ENCODE data around the gene ASIC3.

ASIC3 gene

GRCh38 chr7:151085329-151085690, 37.0 kb downstream of the ASIC3 start:
- FAIRE-seq: no peak
- no peak for DNase-seq (ENCODE audit: low spot score)

- peak; percentile 65 for DNase-seq (ENCODE audit: low spot score)
- no peak for FAIRE-seq
These were observed 37.6 kb downstream of the ASIC3 start, which contains the start of gene AGAP3 for GRCh38 chr7:151085691-151086620. TSS of gene AGAP3 (plus strand) at chr7:151086475. CDS start at chr7:151086742, 267 bp downstream.

DNA sequence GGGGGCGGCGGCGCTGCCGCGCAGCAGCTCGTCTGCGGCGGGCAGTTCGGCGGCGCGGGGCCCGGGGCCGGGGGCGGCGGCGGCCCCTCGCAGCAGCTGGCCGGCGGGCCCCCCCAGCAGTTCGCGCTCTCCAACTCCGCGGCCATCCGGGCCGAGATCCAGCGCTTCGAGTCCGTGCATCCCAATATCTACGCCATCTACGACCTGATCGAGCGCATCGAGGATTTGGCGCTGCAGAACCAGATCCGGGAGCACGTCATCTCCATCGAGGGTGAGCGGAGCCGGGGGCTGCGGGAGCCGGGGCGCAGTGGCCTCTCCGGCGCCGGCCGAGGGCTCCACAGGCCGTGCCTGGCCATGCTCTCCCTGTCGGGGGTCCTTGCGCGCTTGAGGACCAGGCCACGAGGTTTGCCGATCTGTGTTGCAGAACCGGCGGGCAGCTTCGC, 38.5 kb downstream of the ASIC3 start:
- DNase-seq (ENCODE audit: low spot score): no peak

GRCh38 chr7:151087245-151088018, 39.1 kb downstream of the ASIC3 start:
- DNase-seq (ENCODE audit: low spot score) (no peak), FAIRE-seq (no peak)

More for the DNA sequence above, 38.5 kb downstream of the ASIC3 start:
- no peak for FAIRE-seq

GRCh38 chr7:151088019-151088855, 39.9 kb downstream of the ASIC3 start:
- no peak for DNase-seq (ENCODE audit: low spot score)

DNA sequence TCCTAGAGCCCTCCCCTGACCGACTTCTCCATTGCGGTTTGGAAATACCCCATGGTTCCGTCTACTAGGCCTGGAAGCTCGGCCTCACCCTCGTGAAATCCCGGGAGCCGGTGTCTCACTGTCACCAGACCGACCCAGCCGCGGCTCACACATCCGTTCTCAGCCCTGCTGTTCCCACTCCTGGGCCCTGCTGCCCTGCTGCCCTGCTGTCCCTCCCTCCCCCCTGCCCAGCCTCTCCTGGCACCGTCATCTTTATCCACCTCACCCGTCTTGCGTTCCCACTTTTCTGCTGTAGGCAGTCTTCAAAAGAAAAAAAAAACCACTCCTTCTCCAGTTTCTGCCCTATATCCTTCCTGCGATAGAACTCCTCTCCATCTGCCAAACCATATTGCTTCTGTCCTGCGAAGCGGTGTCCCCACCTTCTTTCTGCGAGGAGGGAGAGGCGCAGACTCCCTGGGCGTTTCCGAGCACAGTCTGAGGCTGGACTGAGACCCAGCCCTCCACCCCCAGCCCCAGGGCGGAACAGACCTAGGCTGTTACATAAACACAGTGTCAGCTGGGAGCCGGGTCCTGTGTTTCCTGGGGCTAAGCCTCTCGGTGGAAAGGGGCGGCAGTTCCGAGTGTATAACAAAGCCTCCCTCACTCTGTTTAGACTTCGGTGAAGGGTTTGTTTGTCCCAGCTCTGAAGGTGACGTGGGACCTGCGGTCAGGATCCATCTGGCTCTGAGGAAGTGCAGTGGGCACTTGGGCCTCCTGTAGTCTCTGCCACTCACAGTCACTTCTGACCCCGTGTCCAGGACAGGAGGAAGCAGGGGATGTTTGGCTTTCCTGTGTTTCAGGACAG, 40.7 kb downstream of the ASIC3 start:
- DNase-seq (ENCODE audit: low spot score): no peak
- FAIRE-seq: no peak

More at GRCh38 chr7:151088019-151088855, 39.9 kb downstream of the ASIC3 start:
- no peak for FAIRE-seq

DNA sequence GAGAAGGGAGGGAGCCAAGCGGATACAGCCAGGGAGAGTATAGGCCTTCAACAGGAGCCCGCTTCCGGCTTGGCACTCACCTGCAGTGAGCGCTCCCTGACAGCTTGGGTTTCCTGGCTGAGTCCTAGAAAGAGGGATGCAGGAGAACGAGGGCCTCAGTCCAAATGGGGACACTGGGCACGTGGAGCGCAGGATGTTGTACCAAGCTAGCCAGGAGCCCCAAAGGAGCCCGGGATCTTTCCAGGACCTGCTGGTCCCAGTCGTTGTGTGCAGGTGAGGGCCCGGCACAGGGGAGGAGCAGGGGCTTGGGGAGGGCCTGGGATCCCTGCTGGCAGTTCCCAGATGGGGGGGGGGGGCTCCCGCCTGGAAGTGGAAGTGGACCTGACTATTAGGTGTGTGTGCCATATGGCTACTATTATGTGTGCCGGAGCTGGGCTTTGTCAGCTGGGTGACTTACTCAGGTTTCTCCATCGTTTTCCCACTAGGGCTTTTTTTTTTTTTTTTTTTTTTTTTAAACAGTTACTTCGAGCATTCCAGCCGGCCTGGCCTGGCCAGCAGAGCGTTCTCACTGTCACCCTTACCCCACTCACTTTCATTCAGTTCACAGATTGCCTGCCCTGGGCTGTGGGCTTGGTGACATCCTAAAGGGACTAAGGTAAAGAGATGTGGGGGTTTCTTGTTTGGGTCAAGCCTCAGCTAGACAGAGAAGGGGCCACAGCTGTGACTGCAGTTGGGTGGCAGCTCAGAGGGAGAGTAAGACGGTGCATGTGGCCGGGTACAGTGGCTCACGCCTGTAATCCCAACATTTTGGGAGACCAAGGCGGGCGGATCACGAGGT, 41.8 kb downstream of the ASIC3 start:
- DNase-seq (ENCODE audit: low spot score) (no peak), FAIRE-seq (no peak)

GRCh38 chr7:151091003-151091402, 42.7 kb downstream of the ASIC3 start:
- DNase-seq (ENCODE audit: low spot score) (no peak), FAIRE-seq (no peak)

DNA sequence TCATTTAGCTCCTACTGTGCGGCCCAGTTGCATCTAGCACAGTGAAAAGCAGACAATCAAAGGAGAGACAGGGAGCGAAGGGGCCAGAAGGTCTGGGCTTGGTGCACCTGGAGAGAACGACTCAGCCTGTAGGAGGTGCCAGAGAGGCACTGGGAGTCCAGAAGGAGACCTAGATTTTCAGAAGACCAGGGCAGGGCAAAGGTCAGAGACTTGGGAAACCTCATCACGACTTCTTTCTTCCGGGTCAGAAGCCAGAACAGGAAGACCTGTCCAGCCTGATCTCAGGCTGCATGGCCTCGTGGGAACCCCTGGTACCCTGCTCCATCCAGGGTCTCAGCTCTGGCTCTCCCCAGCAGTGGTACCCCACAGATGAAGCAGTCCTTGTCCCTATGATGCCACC, 43.1 kb downstream of the ASIC3 start:
- DNase-seq (ENCODE audit: low spot score) (no peak), FAIRE-seq (no peak)

GRCh38 chr7:151091988-151092387, 43.7 kb downstream of the ASIC3 start:
- DNase-seq (ENCODE audit: low spot score): no peak
- no peak for FAIRE-seq

- FAIRE-seq: no peak
These were observed 45.4 kb downstream of the ASIC3 start for GRCh38 chr7:151093748-151094147.

DNA sequence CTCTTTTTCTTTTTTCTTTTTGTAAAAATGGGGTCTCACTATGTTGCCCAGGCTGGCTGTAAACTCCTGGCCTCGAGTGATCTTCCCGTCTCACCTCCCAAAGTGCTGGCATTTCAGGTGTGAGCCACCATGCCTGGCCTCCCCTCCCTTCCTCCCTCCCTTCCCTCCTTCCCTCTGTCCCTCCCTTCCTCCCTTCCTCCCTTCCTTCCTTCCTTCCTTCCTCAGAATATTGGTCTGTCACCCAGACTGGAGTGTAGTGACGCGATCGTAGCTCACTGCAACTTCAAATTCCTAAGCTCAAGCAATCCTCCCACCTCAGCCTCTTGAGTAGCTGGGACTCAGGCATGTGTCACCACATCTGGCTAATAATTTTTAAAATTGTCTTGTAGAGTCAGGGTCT, 46.3 kb downstream of the ASIC3 start:
- DNase-seq (ENCODE audit: low spot score): no peak

More at GRCh38 chr7:151093748-151094147, 45.4 kb downstream of the ASIC3 start:
- no peak for DNase-seq (ENCODE audit: low spot score)

GRCh38 chr7:151095123-151095797, 46.9 kb downstream of the ASIC3 start:
- DNase-seq (ENCODE audit: low spot score): no peak
- no peak for FAIRE-seq

More for the DNA sequence above, 46.3 kb downstream of the ASIC3 start:
- no peak for FAIRE-seq

- FAIRE-seq (no peak), DNase-seq (ENCODE audit: low spot score) (no peak)
These were observed 47.6 kb downstream of the ASIC3 start for GRCh38 chr7:151095828-151096475.

DNA sequence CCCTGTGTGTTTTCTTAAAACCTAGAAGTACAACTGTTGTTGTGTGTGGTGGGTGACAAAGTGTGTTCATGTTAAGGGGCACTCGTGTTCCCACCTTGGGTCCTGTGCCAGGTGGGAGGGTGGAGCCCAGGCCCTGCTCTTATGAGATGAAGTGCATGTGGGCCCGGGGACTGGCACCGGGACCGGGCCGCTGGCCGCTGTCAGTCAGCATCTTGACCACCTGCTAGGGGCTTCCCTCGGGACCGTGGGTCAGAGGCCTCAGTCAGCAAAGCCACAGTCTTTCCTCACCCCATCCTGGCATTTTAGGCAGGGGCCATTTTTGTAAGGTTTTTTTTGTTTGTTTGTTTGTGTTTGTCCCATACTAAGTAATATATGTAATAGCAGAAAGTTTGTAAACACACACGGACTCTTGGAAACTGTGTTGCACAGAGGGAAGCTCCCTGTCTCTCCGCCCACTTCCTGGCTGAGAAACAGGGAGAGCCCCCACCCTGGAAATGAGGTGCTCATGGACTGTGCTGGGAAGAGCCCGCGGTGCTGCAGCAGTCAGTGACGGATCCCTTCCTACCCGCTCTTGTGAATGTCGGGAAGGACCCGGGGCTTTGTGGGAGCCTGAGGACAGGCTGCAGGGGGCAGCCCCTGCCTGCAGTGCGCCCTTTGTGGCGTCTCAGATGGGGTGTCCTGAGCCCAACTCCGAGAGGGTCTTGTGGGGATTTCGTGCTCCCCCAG, 51.3 kb downstream of the ASIC3 start:
- FAIRE-seq: no peak
- no peak for DNase-seq (ENCODE audit: low spot score)

DNA sequence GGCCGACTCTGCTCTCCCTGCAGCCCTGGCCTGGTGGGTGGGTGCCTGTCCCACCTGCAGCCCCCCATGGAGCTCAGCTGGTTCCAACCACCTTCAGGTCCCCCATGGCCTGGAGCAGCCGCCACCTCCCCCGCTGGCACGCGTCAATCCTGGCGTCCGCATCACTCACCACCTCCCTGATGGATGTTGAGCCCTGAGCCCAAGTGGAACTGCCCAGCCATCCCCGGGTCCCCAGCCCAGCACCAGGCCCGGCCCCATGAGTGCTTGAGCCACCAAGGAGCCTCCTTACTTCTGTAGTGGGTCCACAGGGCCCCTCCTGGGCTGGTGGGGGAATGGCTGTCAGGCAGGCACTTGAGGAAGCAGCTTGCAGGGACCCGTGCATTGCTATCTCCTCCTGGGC, 52.6 kb downstream of the ASIC3 start:
- no peak for DNase-seq (ENCODE audit: low spot score)
- FAIRE-seq: no peak

GRCh38 chr7:151101621-151102396, 53.5 kb downstream of the ASIC3 start:
- DNase-seq (ENCODE audit: low spot score): no peak
- FAIRE-seq: no peak
